ENCODE results near the gene CTSZ.
A peak's percentile ranks its signal among the peaks of the same experiment; 100 is the strongest.
"Not testable (repeated sequence)": the region's sequence is repeated elsewhere in the genome, so short reads cannot be mapped to it uniquely, and the experiment has no call there.

Gene CTSZ

DNA sequence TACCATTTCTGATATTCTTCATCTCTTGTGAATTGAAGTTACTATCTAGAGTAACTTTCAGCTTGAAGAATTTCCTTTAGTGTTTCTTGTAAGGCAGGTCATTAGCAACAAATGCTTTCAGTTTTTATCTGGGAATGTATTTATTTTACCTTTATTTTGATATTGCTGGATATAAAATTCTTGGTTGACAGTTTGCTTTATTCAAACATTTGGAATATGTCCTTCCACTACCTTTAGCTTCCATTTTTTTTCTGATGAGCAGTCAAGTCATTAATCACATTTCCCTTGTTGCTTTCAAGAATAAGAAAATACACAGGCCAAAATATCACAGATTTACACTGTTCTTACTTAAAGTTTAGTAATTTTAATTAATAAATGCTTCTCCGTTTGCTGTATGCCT, 31.7 kb downstream of the CTSZ start:
- DNase-seq: no peak

DNA sequence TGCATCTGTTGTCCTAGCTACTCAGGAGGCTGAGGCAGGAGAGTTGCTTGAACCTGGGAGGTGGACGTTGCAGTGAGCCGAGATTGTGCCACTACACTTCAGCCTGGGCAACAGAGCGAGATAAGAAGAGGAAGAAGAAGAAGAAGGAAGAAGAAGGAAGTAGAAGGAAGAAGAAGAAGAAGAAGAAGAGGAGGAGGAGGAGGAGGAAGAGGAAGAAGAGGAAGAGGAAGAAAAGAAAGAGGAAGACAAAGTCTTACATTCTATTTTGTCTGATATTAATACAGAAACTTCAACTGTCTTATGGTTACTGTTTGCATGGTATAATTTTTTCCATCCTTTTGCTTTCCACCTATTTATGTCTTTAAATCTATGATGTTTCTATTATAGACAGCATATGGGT, 33.2 kb downstream of the CTSZ start:
- DNase-seq: no peak

DNA sequence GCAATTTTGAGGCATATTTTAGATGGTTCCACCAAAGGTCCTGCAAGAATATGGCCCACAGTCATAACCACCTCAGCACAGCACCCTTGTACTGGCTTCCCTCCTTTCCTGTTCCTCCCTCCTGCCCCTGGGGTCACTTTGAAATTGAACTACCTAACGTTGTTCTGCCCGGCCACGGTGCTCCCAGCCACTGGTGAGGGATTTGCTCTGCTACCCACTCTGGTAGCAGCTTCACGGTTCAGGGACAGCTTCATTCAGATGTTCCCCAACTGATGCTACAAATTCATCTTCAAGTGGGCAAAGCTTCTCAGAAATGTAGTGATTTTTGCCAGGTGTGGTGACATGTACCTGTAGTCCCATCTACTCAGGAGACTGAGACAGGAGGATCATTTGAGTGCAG, 33.9 kb downstream of the CTSZ start:
- DNase-seq: no peak

DNA sequence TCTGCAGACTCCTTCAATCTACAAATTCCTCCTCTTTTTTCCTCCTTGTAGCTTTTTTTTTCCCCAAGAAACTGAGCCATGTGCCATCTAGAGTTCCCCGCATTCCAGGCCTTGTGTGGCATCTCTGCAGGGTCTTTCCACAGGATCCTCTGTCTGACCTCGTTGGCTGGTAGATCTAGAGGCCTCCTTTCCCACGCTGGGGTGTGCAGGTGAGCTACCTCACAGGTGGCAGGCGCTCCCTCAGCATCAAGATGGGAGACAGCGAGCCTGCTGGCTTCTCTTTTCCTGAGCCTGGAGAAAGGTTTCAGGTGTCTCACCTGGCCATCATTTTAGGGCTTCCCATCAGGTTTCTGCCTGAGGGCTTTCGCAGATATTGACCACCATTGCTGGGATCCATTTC, 35.6 kb downstream of the CTSZ start:
- no peak for DNase-seq

DNA sequence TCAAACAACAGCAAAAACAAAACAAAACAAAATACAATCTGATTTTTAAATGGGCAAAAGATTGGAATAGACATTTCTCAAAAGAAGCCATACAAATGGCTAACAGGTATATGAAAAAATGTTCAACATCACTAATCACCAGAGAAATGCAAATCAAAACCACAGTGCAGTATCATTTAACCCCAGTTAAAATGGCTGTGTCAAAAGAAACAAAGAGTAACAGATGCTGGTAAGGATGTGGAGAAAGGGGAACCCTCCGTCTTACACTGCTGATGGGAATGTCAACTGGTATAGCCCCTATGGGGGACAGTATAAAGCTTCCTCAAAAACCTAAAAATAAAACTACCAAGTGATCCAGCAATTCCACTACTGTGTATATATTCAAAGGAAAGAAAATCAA, 36.9 kb downstream of the CTSZ start:
- no peak for DNase-seq

GRCh38 chr20:58969439-58969838, 37.6 kb downstream of the CTSZ start:
- DNase-seq: no peak

DNA sequence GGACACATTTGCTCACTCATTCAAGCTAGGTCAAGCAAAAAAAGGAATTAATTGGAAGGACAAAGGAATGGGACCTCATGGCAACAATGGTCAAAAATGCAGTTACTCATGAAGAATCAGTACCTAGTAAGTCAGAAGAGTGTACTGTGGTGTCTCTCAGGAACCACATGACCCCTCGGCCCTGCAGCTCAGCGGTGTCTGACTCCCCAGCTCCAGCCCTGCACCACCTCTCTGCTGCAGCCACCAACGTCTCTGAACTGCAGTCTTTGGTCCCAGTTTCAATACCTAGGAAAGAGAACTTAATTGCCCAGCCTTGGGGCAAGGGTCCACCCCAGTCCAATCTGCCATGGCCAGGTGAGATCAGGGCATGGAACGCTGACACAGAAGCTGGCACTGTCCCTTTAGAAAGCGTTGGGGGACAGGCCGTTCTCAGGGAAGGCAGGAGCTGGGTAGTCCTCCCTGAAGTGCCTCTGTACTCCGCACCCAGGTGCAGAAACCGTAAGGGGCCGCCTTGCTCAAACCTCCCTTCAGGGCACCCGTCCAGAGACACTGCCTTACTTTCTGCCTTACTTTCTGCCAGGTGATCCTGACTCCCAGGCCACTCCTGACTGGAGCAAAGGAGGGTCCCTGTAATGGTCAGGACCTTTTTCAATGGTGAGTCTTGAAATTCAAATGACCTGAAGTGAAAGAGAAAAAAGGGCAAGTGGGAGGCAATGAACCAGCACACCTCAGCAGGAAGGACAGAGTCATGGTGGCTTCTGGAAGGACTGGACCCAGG, 39.2 kb downstream of the CTSZ start:
- no peak for DNase-seq

DNA sequence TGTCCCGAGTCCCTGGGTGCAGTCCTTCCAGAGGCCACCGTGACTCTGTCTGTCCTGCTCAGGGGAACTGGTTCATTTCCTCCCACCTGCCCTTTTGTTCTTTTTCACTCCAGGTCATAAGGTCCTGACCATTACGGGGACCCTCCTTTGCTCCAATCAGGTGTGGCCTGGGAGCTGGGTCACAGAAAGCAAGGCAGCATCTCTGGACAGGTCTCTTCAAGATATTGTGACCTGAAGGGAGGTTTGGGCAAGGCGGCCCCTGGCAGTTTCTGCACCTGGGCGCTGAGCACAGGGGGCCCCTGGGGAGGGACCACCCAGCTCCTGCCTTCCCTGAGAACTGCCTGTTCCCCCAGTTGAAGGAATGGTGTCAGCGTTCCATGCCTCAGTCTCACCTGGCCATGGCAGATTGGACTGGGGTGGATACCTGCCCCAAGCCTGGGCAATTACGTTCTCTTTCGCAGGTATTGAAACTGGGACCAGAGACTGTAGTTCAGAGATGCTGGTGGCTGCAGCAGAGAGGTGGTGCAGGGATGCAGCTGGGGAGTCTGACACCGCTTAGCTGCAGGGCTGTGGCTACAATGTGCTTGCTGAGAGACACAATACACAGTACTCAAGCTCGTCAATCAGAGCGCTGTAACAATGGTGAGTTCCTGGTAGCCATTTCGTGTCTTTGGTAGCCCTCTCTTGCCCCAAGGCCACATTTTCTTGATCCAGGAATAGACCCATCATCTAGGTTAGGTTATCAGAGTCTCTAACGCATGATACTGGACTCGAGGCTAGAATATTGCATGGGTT, 41.6 kb downstream of the CTSZ start:
- DNase-seq: no peak

DNA sequence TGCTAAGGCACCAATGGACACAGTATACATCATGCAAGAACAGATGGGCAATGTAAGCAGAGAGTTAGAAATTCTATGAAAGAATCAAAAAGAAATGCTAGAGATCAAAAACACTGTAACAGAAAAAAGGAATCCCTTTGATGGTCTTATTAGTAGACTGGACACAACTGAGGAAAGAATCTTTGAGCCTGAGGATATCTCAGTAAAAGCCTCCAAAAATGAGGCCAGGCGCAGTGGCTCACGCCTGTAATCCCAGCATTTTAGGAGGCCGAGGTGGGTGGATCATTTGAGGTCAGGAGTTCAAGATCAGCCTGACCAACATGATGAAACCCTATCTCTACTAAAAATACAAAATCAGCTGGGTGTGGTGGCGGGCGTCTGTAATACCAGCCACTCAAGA, 43.1 kb downstream of the CTSZ start:
- DNase-seq: not testable (repeated sequence)

- no peak for DNase-seq
These were observed 43.9 kb downstream of the CTSZ start for GRCh38 chr20:58963060-58963584.

DNA sequence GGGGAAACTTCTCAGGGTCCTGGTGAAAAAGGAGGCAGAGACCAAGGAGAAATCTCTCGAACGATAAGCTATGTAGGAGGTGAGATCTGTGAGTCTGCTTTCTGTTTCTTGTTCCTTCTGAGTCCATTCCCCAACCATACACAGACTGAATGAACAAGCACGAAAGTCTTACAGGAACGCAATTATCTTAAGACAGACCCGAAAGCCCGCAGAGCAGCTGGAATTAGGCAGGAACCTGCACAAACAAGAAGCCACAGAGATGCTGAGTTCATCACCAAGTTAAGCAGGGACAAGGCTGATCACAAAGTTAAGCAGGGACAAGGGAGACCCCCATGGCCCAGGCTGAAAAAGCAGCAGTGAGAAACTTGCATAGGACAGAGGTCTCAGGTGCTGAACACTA, 47.4 kb downstream of the CTSZ start:
- no peak for DNase-seq

DNA sequence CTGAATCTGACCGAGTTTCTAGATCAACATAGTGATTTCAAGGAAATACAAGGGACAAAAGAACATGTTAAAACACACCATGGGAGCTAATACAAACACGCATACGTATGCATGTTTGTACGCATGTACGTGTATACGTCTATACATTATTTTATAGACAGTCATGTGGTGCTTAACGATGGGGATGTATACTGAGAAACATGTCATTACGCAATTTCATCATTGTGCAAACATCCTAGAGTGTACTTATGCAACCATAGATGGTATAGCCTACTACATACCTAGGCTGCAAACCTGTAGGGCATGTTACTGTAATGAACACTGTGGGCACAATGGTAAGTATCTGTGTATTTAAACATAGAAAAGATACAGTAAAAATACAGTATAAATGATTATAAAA, 51.0 kb downstream of the CTSZ start:
- DNase-seq: peak; percentile 71

- no peak for DNase-seq
These were observed 54.0 kb downstream of the CTSZ start for GRCh38 chr20:58953050-58953449.

DNA sequence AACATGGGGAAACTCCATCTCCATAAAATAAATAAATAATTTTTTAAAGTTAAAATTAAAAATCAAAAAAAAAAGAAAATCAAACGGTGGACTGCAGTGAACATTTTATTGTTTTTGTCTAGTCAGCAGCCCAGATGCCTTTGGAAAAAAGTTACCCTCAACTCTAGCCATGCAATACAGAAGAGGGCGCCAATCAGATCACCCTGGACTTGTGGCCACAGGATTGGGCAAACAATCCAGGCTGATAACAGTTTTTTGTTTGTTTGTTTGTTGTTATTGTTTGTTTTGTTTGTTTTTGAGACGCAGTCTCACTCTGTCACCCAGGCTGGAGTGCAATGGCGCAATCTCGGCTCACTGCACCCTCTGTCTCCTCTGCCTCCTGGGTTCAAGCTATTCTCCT, 56.5 kb downstream of the CTSZ start:
- no peak for DNase-seq

DNA sequence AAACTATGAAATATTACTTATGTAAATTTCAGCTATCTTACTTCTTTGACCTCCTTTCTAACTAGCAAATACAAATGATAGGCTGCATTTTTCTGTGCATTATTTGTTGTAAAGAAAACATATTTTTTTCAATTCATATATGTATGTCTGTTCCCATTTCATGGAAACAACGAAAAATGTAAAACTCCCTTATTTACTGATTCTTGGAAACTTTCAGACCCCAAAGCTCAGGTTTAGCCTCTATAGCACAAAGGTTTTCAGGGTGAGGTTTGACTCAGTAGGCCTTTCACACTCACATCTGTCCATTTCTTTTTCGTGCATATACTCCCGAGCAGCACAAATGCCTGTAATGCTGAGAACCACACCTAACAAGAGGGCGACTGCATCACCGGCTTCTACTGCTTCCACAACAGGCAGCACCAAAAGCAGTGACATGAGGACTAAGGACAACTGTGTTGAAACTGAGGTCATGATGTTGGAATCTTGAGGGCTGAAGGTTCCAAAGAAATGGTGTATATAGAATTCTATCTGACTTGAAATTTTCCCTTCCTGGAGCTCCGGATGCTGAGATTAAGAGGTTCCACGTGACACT, 59.2 kb downstream of the CTSZ start:
- not testable (repeated sequence) for DNase-seq

GRCh38 chr20:58945965-58946631, 61.0 kb downstream of the CTSZ start:
- no peak for DNase-seq

All from GF-D8 (cell line).